ENCODE measurements around the gene PLEKHA4. TPM values are rescaled to one million over a fixed set of nuclear protein-coding genes. Genes with fewer than 3 reads are reported as not detected.

The PLEKHA4 gene
- polyA plus RNA-seq, 3 donors: 0.69 to 1.5 (median 1.1) TPM

GRCh38 chr19:48874303-48875135, 6.1 kb upstream of the PLEKHA4 start:
- TF ChIP-seq CTCF (IDR thresholded peaks at IDR 0.05): no peak
- Mint-ChIP-seq H3K27me3 (ENCODE audit: low read depth in 3 of 3) (peaks cover 0 to 15% (median 5%) of the 10 kb centered on the region in 3 donors), H3K27ac (peak overlapping the region; percentile 99 to 100 (median 100)), H3K4me3 (peak overlapping the region; percentile 98), H3K36me3 (peaks cover 45 to 65% of the 10 kb centered on the region in 2 donors), H3K4me1 (peaks cover 41% of the 10 kb centered on the region), H3K9me3 (peaks cover 5 to 16% (median 8%) of the 10 kb centered on the region in 7 donors)
- Histone ChIP-seq H3K4me1 (ENCODE audit: control insufficient read depth in 1 of 2, insufficient read depth in 2 of 2, low read length in 2 of 2) (peaks cover 39 to 42% of the 10 kb centered on the region in 2 donors), H4K20me1 (ENCODE audit: insufficient read depth, low read length) (peaks cover 72% of the 10 kb centered on the region), H3K27me3 (ENCODE audit: control insufficient read depth in 2 of 2, insufficient read depth in 2 of 2, low read length in 2 of 2) (no peaks in the 10 kb centered on the region), H3K79me2 (ENCODE audit: insufficient read depth, low read length) (peaks cover 39% of the 10 kb centered on the region), H3K36me3 (replicated peaks in 1 of 2; ENCODE audit: control insufficient read depth in 1 of 2, insufficient read depth in 2 of 2, low read length in 2 of 2) (peaks cover 21 to 37% of the 10 kb centered on the region in 2 donors), H3K9me3 (replicated peaks in 1 of 2; ENCODE audit: control insufficient read depth in 1 of 2, insufficient read depth in 1 of 2, low read length in 2 of 2) (no peaks in the 10 kb centered on the region), H3K27ac (ENCODE audit: low read depth in 1 of 2, low read length in 2 of 2) (peak overlapping the region; percentile 99 to 100), H2AFZ (ENCODE audit: insufficient read depth, low read depth, low read length, poor library complexity, severe bottlenecking) (no peak overlapping the region), H3K4me3 (replicated peaks in 1 of 3; ENCODE audit: low read depth in 2 of 3, low read length in 3 of 3) (peak overlapping the region; percentile 83 to 100 (median 90)), H3K4me2 (replicated peaks; ENCODE audit: extremely low read depth, low read length, poor library complexity, severe bottlenecking) (peak overlapping the region; percentile 86), H3K9ac (ENCODE audit: insufficient read depth, low read length, poor library complexity, severe bottlenecking) (peak overlapping the region; percentile 100)
- 13% methylated on average over 3 of the region's 17 CpGs for WGBS (ENCODE audit: insufficient coverage)
- DNase-seq: peak; percentile 82 to 87 (median 83)
- intact Hi-C loops (cut with micrococcal nuclease): loop anchor here (2.0 to 10.0 kb wide), 2 partner anchors 92 to 550 kb away; partner anchors contain the start of gene EMP3 (in 1 of the 2)

- Histone ChIP-seq H2AFZ (ENCODE audit: insufficient read depth, low read depth, low read length, poor library complexity, severe bottlenecking) (no peak overlapping the region), H3K4me2 (replicated peaks; ENCODE audit: extremely low read depth, low read length, poor library complexity, severe bottlenecking) (peak overlapping the region; percentile 86), H3K79me2 (ENCODE audit: insufficient read depth, low read length) (peaks cover 39% of the 10 kb centered on the region), H4K20me1 (ENCODE audit: insufficient read depth, low read length) (peaks cover 63% of the 10 kb centered on the region), H3K27ac (ENCODE audit: low read depth in 1 of 2, low read length in 2 of 2) (peak overlapping the region; percentile 99 to 100), H3K9ac (ENCODE audit: insufficient read depth, low read length, poor library complexity, severe bottlenecking) (peak overlapping the region; percentile 100), H3K27me3 (ENCODE audit: control insufficient read depth in 2 of 2, insufficient read depth in 2 of 2, low read length in 2 of 2) (no peaks in the 10 kb centered on the region), H3K36me3 (replicated peaks in 1 of 2; ENCODE audit: control insufficient read depth in 1 of 2, insufficient read depth in 2 of 2, low read length in 2 of 2) (peaks cover 21 to 35% of the 10 kb centered on the region in 2 donors), H3K9me3 (replicated peaks in 1 of 2; ENCODE audit: control insufficient read depth in 1 of 2, insufficient read depth in 1 of 2, low read length in 2 of 2) (no peaks in the 10 kb centered on the region), H3K4me3 (replicated peaks in 1 of 3; ENCODE audit: low read depth in 2 of 3, low read length in 3 of 3) (peak overlapping the region; percentile 83 to 100 (median 90)), H3K4me1 (ENCODE audit: control insufficient read depth in 1 of 2, insufficient read depth in 2 of 2, low read length in 2 of 2) (peaks cover 39 to 42% of the 10 kb centered on the region in 2 donors)
- Mint-ChIP-seq H3K4me1 (peaks cover 40% of the 10 kb centered on the region), H3K36me3 (peaks cover 44 to 63% of the 10 kb centered on the region in 2 donors), H3K27ac (peak overlapping the region; percentile 99 to 100 (median 100)), H3K9me3 (peaks cover 5 to 16% (median 8%) of the 10 kb centered on the region in 7 donors), H3K4me3 (peak overlapping the region; percentile 98), H3K27me3 (ENCODE audit: low read depth in 3 of 3) (peaks cover 0 to 15% (median 5%) of the 10 kb centered on the region in 3 donors)
- peak in 2 of 3 donors; percentile 37 to 70 for DNase-seq
- WGBS (ENCODE audit: insufficient coverage): 80% methylated on average over 9 of the region's 14 CpGs
- no peak for TF ChIP-seq CTCF (IDR thresholded peaks at IDR 0.05)
- intact Hi-C loops (cut with micrococcal nuclease): loop anchor here (2.0 to 10.0 kb wide), 2 partner anchors 93 to 549 kb away; partner anchors contain the start of gene EMP3 (in 1 of the 2)
These were observed 5.3 kb upstream of the PLEKHA4 start for GRCh38 chr19:48873476-48874302.
